ENCODE data around the gene CCDC66. TPM values are rescaled to one million over a fixed set of nuclear protein-coding genes. Genes with fewer than 3 reads are reported as not detected.

The CCDC66 gene
- total RNA-seq, result 23.5 and 23.8 TPM in 2 replicates

DNA sequence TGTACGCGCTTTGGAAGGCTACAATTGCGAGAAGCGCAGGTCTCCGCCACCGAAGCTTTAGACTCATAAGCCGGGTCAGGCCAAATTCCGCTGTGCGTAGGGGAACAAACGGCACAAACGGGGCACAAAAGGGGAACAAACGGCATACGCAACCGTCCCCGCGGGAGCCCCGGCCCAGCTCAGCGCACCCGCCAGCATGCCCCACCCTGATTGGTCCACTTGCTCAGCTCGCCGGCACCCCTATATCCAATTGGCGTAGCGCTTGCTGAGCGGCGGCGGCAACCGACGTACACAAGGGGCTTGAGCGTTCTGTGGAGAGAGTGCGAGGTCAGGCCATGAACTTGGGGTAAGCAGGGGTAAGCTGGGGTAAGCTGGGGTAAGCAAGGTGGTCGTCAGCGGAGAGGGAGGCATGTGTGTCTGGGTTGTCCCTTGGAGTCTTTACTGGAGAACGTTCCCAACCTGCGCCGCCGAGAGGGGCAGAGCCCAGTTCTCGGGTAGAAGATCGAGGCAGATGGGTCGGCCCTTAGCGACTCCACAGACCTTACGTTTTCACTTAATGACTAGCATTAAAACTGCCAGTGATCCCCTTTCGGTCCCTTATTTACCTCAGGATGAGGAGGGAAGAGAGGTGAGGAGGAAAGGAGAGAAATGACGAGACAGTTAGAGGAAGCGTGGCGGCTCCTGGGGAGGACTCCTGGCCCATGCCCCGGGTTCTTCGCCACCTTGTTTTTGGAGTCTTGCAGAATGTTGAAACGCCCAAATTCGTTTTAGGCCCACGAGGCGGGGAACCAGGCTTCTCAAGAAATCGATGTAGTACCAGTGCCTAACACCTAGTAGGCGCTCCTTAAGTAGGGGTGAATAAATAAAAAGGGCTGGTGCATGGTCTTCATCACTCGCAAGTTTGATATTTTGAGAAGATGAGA, at the start of gene CCDC66:
CCDC66 (plus strand) TSS at position 268 of the 923 bp plus-strand sequence; CDS start at position 336, 68 bp downstream.

Other genes with a start within 250 kb of the CCDC66 start
- gene ERC2, start 88.7 kb upstream of the CCDC66 start, total RNA-seq, result 0.12 and 0.32 TPM in 2 replicates
- gene TASOR, start 126.1 kb downstream of the CCDC66 start, total RNA-seq, result 81.7 and 100.0 TPM in 2 replicates
- 13.7 and 14.9 TPM in 2 replicates for gene ARHGEF3, start 244.8 kb downstream of the CCDC66 start, total RNA-seq

Measured in hair follicle dermal papilla cell (primary cell).